Erythroblast (primary cell): Measurements from ENCODE around the gene OSBPL9.

Experiments
- GATA1 ChIP-seq: IDR thresholded peaks from 2 replicates; pipeline ENCODE4 v1.6.1; 2011; ENCODE audit warnings: low read depth, mild to moderate bottlenecking, control low read depth, low read length, moderate library complexity
- POLR2A ChIP-seq: IDR thresholded peaks from 2 replicates; pipeline ENCODE4 v1.6.1; 2011; ENCODE audit warnings: mild to moderate bottlenecking, low read length

DNA sequence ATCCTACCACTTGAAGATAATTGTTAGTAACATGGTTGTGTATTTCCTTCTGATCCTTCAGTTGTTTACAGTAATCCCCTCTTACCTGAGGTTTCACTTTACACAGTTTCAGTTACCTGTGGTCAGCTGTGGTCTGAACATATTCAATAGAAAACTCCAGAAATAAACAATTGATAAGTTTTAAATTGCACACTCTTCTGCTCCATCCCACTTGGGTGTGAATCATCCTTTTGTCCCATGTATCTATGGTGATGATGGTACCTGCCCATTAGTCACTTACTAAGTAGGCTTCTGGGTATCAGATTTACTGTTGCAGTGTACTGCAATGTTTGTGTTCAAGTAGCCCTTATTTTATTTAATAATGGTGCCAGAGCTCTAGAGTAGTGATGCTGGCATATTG, 62.5 kb downstream of the OSBPL9 start:
- TF ChIP-seq POLR2A, result no peak
- TF ChIP-seq GATA1, result no peak
